ENCODE data around the gene KCNN4.

Gene KCNN4

GRCh38 chr19:43718627-43719377, 62.0 kb downstream of the KCNN4 start:
- no peaks in the 10 kb centered on the region for H3K79me2 ChIP-seq (ENCODE audit: control insufficient read depth, insufficient read depth, low read length, unreplicated experiment)
- H3K27me3 ChIP-seq (ENCODE audit: insufficient read depth, low read length), result no peaks in the 10 kb centered on the region
- H3K4me1 ChIP-seq (ENCODE audit: control insufficient read depth, insufficient read depth, low read length, unreplicated experiment), result no peaks in the 10 kb centered on the region
- H3K36me3 ChIP-seq (ENCODE audit: insufficient read depth, low read length), result no peaks in the 10 kb centered on the region
- no peak overlapping the region for H2AFZ ChIP-seq (ENCODE audit: low read length, unreplicated experiment)
- no peak overlapping the region for H3K4me3 ChIP-seq (ENCODE audit: low read depth, low read length)
- H3K27ac ChIP-seq (ENCODE audit: low read depth, low read length), result no peak overlapping the region

All from ACC112 (cell line).